HuH-7.5 (cell line): ENCODE data around the gene CEMIP2.

Source experiments
- DNase-seq: peaks from one replicate; pipeline ENCODE4 v3.0.0; 2011; ENCODE audit warnings: low spot score

CEMIP2 gene

DNA sequence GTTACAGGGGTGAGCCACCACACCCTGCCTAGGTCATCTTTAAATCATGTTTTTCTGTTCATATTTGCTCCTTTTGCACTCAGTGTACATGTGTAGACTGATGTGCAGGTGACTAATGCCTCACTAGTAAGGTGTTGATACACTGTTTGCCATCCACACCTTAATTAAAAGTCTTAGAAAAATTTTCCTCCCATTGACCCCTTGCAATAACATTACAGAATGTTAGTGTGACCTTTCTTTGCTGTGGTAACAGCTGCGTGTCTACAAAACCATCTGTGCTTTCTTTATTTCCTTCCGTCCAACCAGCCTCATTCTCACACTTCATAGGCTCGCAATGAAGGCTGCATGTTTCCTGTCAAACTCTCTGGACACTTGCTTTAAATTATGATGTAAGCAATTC lies 6.6 kb upstream of the CEMIP2 start:
- no peak for DNase-seq

DNA sequence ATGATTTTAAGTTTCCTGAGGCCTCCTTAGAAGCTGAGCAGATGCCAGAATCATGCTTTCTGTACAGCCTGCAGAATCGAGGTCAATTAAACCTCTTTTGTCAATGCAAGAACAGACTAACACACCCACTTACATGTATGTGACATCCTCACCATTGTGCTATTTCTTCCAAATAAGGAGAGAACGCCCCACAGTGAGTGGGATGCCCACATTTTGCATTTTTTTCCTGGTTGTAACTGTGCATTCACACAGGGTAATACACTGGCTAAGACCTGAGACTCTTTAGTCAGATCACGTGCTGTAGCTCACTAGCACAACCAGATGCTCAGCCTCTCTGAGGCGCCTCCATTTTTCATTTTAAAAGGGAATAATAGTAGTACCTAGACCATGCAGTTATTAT lies 4.4 kb upstream of the CEMIP2 start:
- DNase-seq: no peak

DNA sequence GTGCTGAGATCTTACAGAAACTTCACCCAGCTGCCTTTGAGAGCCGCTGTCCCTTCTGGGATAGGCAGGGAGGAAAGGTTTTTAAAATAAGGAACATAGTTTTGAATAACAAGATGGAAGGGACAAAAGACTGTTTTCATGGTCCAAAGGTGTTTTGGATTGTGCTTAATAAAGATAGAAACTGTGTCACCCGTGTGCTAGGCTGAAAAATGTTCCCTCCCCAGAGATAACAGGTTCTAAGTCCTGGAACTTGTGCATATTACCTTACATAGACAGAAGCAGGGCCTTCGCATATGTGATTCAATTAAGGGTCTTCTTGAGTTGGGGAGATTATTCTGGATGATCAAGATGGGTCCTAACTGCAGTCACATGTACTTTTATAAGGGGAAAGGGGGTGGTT lies 1.9 kb upstream of the CEMIP2 start:
- no peak for DNase-seq

DNA sequence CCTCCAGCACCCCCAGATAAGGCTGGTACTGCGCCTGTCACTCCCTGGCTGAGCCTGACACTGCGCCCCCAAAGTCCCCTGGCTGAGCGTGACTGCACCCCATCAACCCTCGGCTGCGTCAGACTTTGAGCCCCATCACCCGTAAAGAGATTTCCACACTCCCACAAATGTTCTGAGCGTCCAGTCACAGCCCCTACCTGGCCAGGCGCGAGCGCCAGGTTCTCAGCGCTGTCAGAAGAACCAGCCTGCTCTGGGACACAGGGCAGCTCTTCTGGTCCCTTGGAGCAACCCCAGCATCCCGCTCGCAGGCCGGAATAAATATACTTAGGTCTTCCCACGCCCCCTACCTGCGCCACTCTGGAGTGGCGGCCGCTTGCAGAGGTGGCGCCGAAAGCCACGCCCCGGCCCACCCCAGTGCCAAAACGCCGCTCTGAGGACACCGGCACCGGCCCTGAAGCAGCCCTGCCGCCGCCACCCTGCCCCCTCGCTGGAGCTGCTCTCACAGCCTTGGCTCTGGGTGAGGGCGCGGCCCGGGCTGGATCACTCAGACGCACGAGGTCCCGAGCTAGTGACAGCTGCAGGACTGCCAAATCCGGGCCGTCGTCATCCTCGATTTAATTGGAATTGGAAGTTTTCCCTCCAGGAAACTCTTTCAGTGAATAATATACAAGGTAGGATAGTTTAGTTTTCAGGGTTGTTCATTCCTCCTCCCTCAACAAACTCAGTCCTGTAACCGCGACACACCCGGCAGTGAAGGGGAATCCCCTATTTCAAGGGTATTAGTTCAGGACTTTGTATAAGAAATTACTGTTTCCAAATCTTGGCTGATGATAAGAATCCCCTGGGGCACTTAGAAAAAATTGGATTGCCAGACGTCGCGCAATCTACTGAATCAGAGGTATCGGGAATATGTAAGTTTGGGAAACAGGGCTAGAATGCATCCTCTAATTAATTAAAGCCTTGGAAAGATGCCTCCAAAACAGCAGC lies 1.2 kb upstream of the CEMIP2 start:
- DNase-seq: no peak

DNA sequence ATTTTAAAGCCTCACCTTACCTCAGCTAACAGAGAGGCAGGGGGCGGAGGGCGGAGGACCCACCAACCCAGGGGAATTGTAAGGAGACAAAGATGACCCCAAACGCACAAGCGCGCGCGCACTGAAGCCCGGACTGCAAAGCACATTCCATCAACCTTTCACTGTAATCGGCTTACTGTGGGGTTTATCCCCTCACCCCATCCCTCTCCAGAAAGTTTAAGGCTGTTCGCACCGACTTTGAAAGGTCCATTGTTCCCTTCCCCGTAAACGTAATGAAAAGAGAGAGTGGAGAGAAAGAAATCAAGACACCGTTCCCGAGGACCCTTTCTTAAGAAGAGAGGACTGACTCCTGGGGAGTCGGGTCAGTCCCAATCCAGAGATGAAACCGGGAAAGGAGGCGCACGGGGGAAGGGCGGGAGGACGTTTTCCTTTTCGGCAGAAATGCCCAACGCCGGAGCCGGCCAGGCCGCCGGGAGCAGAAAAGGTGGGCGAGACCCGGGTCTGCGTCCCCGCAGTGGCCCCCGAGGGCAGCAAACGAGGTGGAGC lies 464 bp downstream of the CEMIP2 start:
- DNase-seq: no peak

DNA sequence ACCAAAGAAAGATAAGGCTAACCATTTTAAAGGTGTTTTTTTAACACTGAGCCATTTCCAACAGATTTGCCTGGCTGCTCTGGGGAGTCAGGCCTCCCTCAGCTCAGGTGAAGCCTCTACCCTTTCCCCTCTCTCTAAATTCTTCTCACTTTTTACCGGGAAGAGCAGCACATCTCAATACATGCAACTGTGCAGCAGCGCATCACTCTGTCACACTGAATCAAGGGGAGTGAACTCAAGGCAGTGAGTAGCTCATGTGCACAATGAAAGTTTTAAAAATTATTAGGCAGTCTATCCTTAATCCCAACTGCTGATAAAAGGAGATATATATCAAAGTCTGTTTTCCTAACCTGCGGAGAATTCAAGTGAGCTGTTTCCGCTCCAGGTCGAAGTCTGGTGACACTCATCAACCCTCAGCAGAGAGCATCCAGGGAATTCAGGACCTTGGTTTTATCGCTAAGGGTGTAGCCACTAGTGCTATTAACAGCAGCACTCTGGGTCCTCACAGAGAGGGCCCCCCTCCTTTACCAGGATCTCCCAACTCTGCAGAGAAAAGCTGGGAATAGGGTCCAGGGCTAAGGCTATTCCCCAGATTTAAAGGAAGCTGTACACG lies 1.0 kb downstream of the CEMIP2 start:
- no peak for DNase-seq

DNA sequence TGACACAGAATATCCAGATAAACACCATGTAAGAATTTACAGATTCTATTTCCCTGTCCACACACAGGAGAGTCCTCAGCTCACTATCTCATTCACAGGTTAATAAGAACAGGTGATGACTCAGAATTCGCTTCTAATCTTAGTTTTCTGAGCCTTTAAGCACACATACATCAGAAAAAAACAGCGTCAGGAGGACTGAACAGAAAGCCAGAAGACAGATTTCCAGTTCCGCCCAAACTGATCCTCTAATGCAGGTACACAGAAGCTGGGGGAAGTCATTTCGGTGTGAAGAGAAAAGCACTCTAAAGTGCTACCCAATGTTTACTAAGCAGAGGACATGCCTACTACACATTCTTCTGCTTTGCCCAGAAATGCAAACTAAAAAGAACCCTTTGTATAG lies 1.6 kb downstream of the CEMIP2 start:
- no peak for DNase-seq

DNA sequence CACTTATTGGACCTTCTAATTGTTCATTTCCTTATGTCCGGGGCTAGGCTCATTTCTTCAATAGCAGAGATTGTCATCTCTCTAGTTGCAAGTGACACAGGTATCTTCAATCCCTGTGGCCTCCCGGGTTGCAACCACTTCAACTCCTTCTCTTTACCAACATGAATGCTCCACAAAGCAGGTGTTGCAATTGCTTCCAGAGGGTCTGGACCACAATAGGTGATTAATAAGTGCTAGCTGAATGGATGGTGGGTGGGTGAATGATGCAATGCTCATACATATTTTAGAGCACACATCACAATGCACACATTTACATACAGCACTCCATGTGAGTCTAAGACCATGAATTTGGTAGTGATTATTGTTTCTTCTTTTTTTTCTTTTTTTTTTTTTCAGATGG lies 2.6 kb downstream of the CEMIP2 start:
- DNase-seq: no peak

DNA sequence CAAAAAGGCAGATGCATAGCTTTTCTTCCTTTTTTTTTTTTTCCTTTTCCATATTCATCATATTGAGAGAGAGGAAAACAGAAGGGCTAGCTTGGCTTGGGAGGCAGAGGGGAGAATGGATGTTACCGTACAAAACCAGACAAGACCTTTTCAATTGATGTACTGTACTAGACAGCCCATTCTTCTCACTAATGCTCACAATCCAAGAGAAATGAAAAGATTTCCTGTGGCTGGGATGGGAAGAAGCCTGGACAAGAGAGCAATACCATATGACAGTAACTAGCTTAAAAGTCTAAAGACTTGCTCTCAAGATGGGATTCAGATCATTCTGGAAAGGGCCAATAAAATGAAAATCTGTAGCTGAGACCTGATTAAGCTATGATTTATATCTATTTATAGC lies 3.4 kb downstream of the CEMIP2 start:
- DNase-seq: no peak

DNA sequence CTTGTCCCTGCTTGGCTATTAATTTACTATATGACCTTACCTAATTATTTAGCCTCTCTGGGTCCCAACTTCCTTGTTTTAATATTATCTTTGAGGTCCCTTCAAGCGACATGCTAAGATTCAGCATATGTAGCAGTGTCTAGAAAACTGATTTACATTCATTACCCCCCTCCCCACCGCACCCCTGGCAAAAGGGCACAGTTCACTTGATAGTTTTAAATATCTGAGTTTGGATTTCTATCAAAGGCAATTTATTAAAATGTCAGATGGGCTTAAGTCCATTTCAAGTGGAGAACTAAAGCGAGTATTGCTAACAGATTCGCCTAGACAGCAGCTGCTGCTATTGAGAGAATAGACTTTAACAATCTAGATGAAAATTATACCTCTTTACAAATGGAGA lies 3.9 kb downstream of the CEMIP2 start:
- DNase-seq: no peak

DNA sequence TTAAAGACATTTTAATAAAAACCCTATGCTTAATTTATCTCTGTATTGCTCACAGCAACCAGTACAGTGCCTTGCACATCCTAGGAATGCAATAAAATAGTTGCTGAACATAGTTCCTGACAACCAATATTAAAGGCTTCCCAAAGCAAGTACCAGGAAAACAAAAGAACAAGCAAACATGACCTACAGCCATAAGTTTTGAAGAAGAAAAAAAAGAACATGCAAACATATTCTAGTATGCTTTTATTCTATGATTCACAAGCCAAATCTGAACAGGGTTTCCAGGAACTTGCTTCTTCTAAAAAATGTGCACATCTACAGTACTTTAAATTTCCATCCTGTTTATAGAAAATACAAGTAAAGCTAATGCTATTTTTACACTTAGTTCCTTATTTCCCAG lies 4.5 kb downstream of the CEMIP2 start:
- DNase-seq: no peak

DNA sequence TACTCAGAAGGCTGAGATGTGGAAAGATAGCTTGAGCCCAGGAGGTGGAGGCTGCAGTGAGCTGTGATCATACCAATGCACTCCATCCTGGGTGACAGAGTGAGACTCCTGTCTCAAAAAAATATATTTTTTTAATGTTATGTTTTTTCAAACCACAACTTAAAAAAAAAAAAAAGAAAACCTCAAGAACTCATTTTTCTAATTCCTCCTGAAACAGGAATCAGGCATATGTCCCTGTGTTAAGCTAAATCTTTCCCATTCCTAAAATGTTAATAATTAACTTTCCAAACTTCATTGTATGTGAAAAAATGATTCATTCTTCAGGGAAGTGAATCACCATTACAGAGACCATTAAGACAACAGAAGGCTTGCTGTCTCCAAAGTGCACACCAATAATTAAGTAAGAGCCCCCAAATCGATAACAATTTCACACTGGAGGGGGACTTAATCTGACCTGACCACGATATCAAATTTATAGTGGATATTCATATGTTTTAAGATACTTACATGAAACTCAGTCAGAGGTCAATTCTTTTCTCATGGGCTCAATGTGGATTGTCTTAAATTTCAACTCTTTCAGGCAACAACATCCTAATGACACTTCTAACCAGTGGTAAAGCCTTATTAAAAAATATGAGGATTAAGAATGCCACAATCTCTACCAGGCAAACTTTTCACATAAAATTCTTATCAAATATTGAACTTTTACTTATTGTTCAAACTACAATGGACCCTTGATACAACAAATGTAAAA lies 5.2 kb downstream of the CEMIP2 start:
- DNase-seq: no peak

DNA sequence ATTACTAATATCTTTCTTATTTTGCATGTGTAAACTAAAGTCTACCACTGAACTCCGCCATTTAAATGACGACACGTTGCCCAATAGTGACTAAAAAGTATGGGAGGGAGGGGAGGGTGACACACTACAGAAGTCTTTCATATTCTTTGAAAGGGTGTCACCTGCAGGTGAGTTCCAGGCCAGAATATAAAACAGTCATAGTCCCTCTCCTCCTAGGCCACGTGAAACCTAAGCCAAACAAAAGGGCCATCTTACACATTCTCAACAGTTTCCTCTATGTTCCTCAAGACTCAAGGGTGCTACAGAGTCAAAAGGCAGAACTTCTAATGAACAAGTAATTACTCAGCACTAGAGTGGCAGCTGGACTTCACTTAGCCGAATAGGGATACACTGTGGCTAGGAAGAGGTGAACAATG lies 6.4 kb downstream of the CEMIP2 start:
- DNase-seq: no peak

DNA sequence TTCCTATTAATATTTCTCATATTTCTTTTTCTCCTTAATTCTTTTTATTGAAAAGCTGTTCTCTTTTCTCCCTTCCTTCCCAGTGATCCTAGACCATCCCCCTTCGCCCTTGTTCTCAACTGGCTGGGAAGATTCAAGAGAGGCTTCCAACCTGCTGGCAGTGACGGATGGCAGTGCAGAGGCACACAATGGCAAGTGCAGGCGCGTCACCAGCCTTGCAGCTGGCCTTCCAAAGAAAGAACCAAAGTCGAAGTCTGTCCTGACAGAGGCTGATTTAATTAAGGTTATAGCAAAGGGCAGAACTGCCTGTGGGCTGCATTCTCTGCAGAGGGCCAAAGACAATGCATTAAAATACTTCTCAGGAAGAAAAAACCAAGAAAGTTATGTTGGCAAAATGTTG lies 7.4 kb downstream of the CEMIP2 start:
- no peak for DNase-seq

DNA sequence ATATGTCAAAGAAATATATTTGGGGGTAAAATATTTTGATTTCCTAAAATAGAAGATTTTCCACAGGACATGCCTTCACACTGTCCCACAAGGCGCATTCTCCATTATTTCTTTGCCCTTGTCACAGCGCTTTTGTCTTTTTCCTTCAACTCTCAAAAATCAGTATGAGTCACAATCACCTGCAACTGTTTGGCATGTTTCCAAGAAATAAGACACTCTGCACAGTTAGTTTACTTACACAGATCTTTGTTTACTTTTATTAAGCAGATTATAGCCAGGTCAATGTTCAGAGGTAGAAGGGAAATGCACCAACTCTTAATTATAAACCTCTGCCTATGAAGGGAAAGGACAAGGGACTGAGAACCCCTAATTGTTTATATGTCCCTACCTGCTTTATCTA lies 9.5 kb downstream of the CEMIP2 start:
- no peak for DNase-seq

DNA sequence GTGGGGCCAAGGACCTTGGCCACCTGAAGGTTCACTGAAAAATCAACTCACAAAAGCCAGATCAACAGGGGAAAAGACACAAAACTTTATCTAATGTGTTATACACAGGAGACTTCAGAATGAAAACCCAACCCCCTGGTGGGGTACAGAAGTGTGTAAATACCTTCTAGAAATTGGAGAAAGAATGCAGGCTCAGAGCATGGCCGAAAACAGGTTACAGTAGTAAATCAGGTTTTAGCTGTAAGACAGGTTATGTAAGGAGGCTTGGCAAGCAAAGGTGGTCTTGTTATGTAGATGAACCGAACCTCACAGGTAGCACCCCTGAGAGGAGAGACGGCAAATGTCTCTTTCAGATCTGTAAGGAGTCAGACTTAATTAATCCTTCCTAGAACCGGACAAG lies 10.0 kb downstream of the CEMIP2 start:
- DNase-seq: no peak

DNA sequence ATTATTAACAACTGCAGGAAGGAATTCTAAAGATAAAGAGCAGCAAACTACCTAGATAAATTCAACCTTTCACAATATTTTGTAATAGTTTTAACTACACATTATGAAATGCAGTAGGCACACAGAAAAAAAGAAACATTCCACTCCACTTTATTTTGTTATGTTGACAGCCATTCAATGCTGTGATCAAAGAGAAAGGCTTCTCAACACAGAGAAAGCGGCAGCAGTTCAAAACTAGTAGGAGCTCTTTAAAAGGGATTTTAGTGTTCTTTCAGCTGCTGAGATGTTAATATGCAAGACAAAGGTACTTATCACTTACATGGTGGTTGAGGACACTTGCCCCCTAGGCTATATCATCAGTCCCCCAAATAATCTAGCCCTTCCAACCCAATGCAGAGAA lies 11.6 kb downstream of the CEMIP2 start:
- no peak for DNase-seq

DNA sequence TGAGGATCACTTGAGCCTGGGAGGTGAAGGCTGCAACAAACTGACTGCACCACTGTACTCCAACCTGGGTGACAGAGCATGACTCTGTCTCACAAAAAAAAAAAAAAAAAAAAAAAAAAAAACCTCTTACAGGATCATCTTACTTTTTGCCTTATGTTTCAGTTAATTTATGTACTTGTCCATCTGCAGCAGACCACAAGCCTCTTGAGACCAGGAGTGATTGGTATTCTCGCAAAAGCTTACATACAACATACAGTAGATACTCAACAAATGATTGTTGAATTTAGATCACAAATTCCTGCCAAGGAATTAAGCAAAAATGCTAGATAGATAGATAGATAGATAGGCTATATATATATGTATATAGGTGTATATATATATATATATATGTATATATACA lies 12.4 kb downstream of the CEMIP2 start:
- DNase-seq: no peak

DNA sequence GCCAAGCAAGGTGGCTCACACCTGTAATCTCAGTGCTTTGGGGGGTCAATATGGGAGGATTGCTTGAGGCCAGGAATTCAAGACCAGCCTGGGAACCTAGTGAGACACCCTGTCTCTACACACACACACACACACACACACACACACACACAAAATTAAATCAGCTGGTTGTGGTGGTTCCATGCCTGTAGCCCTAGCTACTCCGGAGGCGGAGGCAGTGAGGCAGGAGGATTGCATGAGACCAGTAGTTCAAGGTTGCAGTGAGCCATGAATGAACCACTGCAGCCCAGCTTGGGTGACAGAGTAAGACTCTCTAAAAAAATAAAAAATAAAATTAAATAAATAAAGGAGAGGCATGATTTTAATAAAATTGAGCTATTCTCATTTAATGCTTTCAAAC lies 13.1 kb downstream of the CEMIP2 start:
- no peak for DNase-seq

DNA sequence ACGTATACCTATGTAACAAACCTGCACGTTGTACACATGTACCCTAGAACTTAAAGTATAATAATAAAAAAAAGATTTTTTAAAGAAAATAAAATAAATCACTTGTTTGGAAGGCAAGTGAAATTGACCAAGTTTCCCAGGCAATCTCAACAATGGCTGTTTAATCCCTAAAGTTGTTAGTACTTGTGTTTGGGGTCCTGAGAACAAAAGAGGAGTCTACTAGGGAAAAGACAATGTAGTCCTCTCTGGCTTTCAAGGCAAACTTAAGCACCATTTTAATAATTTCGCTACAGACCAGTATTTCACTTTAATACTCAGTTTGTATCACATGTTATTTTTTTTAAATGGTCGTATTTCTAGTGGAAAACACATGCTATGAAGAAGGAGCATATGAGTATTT lies 14.2 kb downstream of the CEMIP2 start:
- no peak for DNase-seq

DNA sequence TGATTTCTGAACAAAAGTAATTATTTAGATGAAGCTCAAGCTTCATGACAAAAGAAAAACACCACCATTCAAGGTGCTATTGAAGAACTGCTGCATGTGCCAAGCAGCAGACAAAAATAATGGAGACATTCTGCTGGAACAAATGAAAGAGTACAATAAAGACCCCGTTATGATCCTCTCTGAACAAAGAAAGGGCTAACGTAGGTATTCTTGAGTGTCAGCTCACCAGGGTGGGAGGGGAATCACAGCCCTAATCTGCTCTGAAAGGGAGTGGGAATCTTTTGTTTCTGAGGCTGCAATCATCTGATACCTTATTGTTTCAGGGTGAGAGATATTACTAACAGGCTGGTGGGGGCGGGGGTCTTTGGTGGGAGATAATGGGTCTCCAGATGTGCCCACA lies 15.4 kb downstream of the CEMIP2 start:
- DNase-seq: no peak

DNA sequence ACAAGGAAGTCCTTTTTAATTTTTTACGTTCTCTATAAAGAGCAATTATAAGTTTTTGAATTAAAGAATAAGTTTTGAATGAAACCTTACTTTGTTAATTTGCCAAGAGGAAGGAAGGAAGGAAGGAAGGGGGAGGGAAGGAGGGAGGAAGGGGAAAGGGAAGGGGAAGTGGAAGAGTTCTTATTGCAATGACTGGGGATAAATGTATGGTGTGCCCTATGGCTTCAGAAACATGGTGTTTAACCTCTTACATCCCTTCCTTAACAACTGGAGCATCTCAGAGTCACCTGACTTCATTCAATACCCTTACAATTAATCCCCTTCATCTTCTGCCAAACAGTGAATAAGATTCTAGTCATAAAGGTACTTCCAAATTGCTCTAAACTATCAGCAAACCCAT lies 16.0 kb downstream of the CEMIP2 start:
- DNase-seq: no peak

DNA sequence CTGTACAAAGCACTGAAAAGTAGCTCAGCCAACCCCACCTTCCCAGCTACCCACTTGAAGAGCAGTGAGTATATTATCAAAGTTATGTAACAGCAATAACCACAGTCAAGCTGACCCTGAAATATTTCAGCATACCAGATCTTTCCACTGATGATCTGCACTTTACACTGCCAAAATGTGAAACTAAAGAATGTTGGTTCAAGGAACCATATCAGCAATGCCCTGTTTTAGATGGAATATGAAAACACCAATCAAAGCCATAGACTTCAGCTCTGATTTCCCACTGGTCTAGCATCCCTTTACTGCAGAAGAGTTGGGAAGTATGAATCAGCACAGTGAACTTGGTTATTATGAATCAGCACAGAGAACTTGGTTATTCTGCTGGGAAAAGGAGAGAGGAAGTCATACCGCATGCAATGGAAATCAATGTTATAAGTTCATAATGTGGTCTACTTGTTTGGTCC lies 20.0 kb downstream of the CEMIP2 start:
- no peak for DNase-seq
